ENCODE measurements around the gene GGTLC3. TPM values are rescaled to one million over a fixed set of nuclear protein-coding genes. Genes with fewer than 3 reads are reported as not detected.
"Not testable (repeated sequence)": the region's sequence is repeated elsewhere in the genome, so short reads cannot be mapped to it uniquely, and the experiment has no call there.

The GGTLC3 gene
- not detected for total RNA-seq
- not detected for polyA plus RNA-seq

- not testable (repeated sequence) for H3K9me3 ChIP-seq (ENCODE audit: control insufficient read depth in 2 of 2, low read length in 2 of 2); H3K36me3 ChIP-seq (ENCODE audit: control insufficient read depth, insufficient read depth, low read length); H3K4me3 ChIP-seq (ENCODE audit: low read depth, low read length); DNase-seq; H3K27me3 Mint-ChIP-seq; H3K27ac Mint-ChIP-seq; H3K4me1 Mint-ChIP-seq; H3K36me3 Mint-ChIP-seq; H3K4me1 ChIP-seq (ENCODE audit: control insufficient read depth, insufficient read depth, low read length, poor library complexity, severe bottlenecking); H3K9me3 Mint-ChIP-seq; H3K4me3 Mint-ChIP-seq; H3K27me3 ChIP-seq (ENCODE audit: control insufficient read depth, insufficient read depth, low read length); ATAC-seq (ENCODE audit: low read depth in 2 of 2); H3K27ac ChIP-seq (ENCODE audit: insufficient read depth, low read length, poor library complexity, severe bottlenecking)
These were observed at the start of gene GGTLC3 for GRCh38 chr22:18518061-18518460. Gene GGTLC3, minus strand, starts transcription at chr22:18518161. Its CDS starts 264 bp downstream, at chr22:18517897.

- not testable (repeated sequence) for H3K4me3 Mint-ChIP-seq; H3K4me1 Mint-ChIP-seq; DNase-seq; H3K36me3 ChIP-seq (ENCODE audit: control insufficient read depth, insufficient read depth, low read length); H3K27ac Mint-ChIP-seq; H3K4me1 ChIP-seq (ENCODE audit: control insufficient read depth, insufficient read depth, low read length, poor library complexity, severe bottlenecking); H3K36me3 Mint-ChIP-seq; H3K9me3 ChIP-seq (ENCODE audit: control insufficient read depth in 2 of 2, low read length in 2 of 2); H3K9me3 Mint-ChIP-seq; H3K4me3 ChIP-seq (ENCODE audit: low read depth, low read length); H3K27ac ChIP-seq (ENCODE audit: insufficient read depth, low read length, poor library complexity, severe bottlenecking); H3K27me3 ChIP-seq (ENCODE audit: control insufficient read depth, insufficient read depth, low read length); H3K27me3 Mint-ChIP-seq
- ATAC-seq (ENCODE audit: low read depth in 2 of 2) = peak; percentile 72 to 85
These were observed 42.4 kb upstream of the GGTLC3 start for GRCh38 chr22:18560099-18560974.

GRCh38 chr22:18558939-18559338 lies 41.0 kb upstream of the GGTLC3 start:
- not testable (repeated sequence) for H3K27ac Mint-ChIP-seq; H3K27me3 Mint-ChIP-seq; H3K4me3 Mint-ChIP-seq; H3K27me3 ChIP-seq (ENCODE audit: control insufficient read depth, insufficient read depth, low read length); DNase-seq; H3K36me3 Mint-ChIP-seq; H3K4me1 Mint-ChIP-seq; H3K36me3 ChIP-seq (ENCODE audit: control insufficient read depth, insufficient read depth, low read length); H3K4me1 ChIP-seq (ENCODE audit: control insufficient read depth, insufficient read depth, low read length, poor library complexity, severe bottlenecking); H3K9me3 ChIP-seq (ENCODE audit: control insufficient read depth in 2 of 2, low read length in 2 of 2); H3K27ac ChIP-seq (ENCODE audit: insufficient read depth, low read length, poor library complexity, severe bottlenecking); H3K9me3 Mint-ChIP-seq; H3K4me3 ChIP-seq (ENCODE audit: low read depth, low read length); ATAC-seq (ENCODE audit: low read depth in 2 of 2)

- H3K27ac ChIP-seq (ENCODE audit: insufficient read depth, low read length, poor library complexity, severe bottlenecking); ATAC-seq (ENCODE audit: low read depth in 2 of 2); H3K36me3 ChIP-seq (ENCODE audit: control insufficient read depth, insufficient read depth, low read length); H3K36me3 Mint-ChIP-seq; DNase-seq; H3K9me3 ChIP-seq (ENCODE audit: control insufficient read depth in 2 of 2, low read length in 2 of 2); H3K4me3 Mint-ChIP-seq; H3K27me3 Mint-ChIP-seq; H3K4me1 Mint-ChIP-seq; H3K4me1 ChIP-seq (ENCODE audit: control insufficient read depth, insufficient read depth, low read length, poor library complexity, severe bottlenecking); H3K4me3 ChIP-seq (ENCODE audit: low read depth, low read length); H3K9me3 Mint-ChIP-seq; H3K27me3 ChIP-seq (ENCODE audit: control insufficient read depth, insufficient read depth, low read length); H3K27ac Mint-ChIP-seq: not testable (repeated sequence)
These were observed 40.6 kb upstream of the GGTLC3 start for GRCh38 chr22:18558516-18558915.

- H3K4me1 Mint-ChIP-seq; H3K27me3 Mint-ChIP-seq; H3K9me3 ChIP-seq (ENCODE audit: control insufficient read depth in 2 of 2, low read length in 2 of 2); H3K27ac ChIP-seq (ENCODE audit: insufficient read depth, low read length, poor library complexity, severe bottlenecking); H3K36me3 ChIP-seq (ENCODE audit: control insufficient read depth, insufficient read depth, low read length); H3K4me3 ChIP-seq (ENCODE audit: low read depth, low read length); H3K4me3 Mint-ChIP-seq; DNase-seq; H3K27ac Mint-ChIP-seq; ATAC-seq (ENCODE audit: low read depth in 2 of 2); H3K36me3 Mint-ChIP-seq; H3K9me3 Mint-ChIP-seq; H3K4me1 ChIP-seq (ENCODE audit: control insufficient read depth, insufficient read depth, low read length, poor library complexity, severe bottlenecking); H3K27me3 ChIP-seq (ENCODE audit: control insufficient read depth, insufficient read depth, low read length): not testable (repeated sequence)
These were observed 36.6 kb upstream of the GGTLC3 start for GRCh38 chr22:18554280-18555256.

- H3K36me3 ChIP-seq (ENCODE audit: control insufficient read depth, insufficient read depth, low read length); H3K27me3 Mint-ChIP-seq; H3K27me3 ChIP-seq (ENCODE audit: control insufficient read depth, insufficient read depth, low read length); H3K4me3 Mint-ChIP-seq; H3K9me3 Mint-ChIP-seq; DNase-seq; H3K27ac ChIP-seq (ENCODE audit: insufficient read depth, low read length, poor library complexity, severe bottlenecking); ATAC-seq (ENCODE audit: low read depth in 2 of 2); H3K27ac Mint-ChIP-seq; H3K4me3 ChIP-seq (ENCODE audit: low read depth, low read length); H3K4me1 ChIP-seq (ENCODE audit: control insufficient read depth, insufficient read depth, low read length, poor library complexity, severe bottlenecking); H3K4me1 Mint-ChIP-seq; H3K9me3 ChIP-seq (ENCODE audit: control insufficient read depth in 2 of 2, low read length in 2 of 2); H3K36me3 Mint-ChIP-seq: not testable (repeated sequence)
These were observed 35.1 kb upstream of the GGTLC3 start for GRCh38 chr22:18552839-18553597.

- H3K4me3 Mint-ChIP-seq; H3K36me3 Mint-ChIP-seq; H3K36me3 ChIP-seq (ENCODE audit: control insufficient read depth, insufficient read depth, low read length); H3K9me3 ChIP-seq (ENCODE audit: control insufficient read depth in 2 of 2, low read length in 2 of 2); H3K4me1 Mint-ChIP-seq; H3K27me3 ChIP-seq (ENCODE audit: control insufficient read depth, insufficient read depth, low read length); H3K9me3 Mint-ChIP-seq; H3K27ac Mint-ChIP-seq; DNase-seq; H3K27ac ChIP-seq (ENCODE audit: insufficient read depth, low read length, poor library complexity, severe bottlenecking); H3K4me3 ChIP-seq (ENCODE audit: low read depth, low read length); H3K27me3 Mint-ChIP-seq; H3K4me1 ChIP-seq (ENCODE audit: control insufficient read depth, insufficient read depth, low read length, poor library complexity, severe bottlenecking); ATAC-seq (ENCODE audit: low read depth in 2 of 2): not testable (repeated sequence)
These were observed 33.1 kb upstream of the GGTLC3 start for GRCh38 chr22:18551046-18551445.
